Ramos (cell line): ENCODE measurements around the gene VGLL1.

Experiments used
- in situ Hi-C: fragments of 300-500 bp; cut with MboI; formaldehyde crosslinking; loops from one replicate; pipeline ENCODE4 v1.14.3; 2022; ENCODE audit warnings: low sequenced_read_pairs; ENCODE audit not compliant: unreplicated experiment

VGLL1 gene, protein sequence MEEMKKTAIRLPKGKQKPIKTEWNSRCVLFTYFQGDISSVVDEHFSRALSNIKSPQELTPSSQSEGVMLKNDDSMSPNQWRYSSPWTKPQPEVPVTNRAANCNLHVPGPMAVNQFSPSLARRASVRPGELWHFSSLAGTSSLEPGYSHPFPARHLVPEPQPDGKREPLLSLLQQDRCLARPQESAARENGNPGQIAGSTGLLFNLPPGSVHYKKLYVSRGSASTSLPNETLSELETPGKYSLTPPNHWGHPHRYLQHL

DNA sequence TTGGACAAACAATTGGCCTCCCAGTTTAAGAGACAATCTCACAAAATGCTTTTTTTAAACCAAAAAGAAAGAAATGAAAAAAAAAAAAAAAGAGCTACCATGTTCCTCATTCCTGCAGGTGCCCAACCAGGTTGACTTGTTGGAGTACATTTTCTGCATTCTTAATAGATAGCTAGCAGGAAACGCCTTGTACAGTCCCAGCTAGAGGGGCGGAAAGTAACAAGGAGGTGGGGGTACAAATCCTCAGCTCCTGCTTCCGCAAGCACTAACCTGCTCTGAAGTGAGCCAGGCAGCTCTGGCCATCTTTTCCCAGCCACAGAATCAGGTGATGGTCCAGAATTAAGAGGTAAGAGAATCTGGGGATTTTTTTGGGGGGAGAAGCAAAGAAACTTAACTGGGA lies at the start of gene VGLL1:
TSS of gene VGLL1 (plus strand) at position 265 of the 400 bp plus-strand sequence. CDS start 3,806 bp downstream, outside the sequence.
- in situ Hi-C loops = no loop called here

DNA sequence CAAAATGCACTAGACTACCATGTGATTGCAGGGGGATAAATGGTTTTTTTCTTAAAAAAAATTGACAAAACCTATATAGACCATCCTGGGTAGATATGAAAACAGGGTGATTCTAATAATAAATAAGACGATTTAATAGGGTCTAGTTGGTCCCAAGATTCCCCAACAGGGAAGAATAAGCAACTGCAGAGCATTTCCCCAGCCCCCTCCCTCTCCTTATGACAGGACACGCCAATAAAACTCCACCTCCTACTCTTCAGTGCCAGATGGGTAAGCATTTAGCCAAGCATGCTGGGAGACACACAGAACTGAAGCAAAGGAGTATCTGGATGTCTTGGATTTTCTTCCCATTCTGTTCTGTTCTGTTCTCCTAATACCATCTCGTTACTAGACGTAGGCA lies 44.4 kb upstream of the VGLL1 start, which contains the start of gene BRS3:
TSS of gene BRS3 (plus strand) at position 301 of the 400 bp plus-strand sequence. CDS start 168 bp downstream, outside the sequence.
- in situ Hi-C loops = no loop called here

DNA sequence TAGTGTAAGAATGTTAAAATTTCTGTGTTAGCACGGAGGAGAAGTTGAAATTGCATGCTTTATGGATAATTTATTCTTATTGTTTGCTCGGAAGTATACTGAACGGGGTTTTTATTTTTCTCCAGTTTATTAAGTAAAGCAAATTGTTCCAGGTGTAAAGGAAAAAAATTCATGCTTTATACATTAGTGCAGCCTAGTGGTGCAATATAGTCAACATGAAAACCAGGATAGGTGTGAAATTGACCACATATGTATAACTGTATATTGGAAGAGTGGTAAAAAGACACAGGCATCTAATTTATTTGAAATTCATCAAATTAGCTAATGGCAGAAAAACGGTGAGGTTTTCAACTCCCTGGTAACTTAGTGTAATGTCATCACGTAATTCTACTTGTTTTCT lies 43.3 kb upstream of the VGLL1 start:
- in situ Hi-C loops = no loop called here

DNA sequence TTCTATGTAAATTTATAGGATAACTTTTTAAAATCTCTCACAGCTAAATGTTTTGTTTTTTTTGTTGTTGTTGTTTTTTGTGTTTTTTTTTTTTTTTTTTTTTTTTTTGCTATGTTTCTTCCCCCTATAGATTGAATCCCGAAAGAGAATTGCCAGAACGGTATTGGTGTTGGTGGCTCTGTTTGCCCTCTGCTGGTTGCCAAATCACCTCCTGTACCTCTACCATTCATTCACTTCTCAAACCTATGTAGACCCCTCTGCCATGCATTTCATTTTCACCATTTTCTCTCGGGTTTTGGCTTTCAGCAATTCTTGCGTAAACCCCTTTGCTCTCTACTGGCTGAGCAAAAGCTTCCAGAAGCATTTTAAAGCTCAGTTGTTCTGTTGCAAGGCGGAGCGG lies 40.2 kb upstream of the VGLL1 start:
- in situ Hi-C loops = no loop called here

DNA sequence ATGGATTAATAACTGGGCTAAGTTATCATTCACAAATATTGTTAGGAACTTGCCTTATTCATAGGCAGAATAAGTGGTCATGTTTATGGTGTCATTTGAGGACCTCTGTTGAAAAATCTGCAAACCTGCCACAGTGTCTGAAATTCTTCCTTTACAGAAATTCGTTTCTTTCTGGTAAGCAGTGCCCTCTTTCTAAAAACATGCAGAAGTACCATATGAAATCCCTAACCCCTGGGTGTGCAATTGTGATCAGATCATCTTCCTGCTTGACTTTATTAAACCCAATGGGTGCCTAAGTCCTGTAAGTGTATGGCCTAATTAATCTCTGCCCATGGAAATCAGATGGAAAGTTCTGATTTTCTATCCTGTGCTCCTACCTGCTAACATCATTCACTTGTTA lies 39.0 kb upstream of the VGLL1 start:
- in situ Hi-C loops = no loop called here

DNA sequence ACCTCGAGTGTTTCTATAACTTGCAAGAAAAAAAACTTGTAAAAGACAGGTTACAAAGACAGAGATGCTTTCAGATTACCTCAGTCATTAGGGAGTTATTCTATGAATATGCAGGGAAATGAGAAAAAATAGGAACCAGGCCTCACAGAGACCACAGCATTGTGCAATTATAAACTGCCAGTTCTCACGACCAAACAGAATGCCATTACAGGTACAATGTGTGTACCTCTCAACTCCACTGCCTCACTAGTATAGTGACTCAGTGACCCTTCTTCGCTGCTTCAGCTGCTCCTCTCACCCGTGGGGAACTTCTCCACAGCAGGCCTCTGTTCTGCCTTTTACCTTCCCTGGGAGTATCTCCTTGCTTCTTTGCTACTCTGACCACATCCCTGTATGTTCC lies 37.0 kb upstream of the VGLL1 start:
- in situ Hi-C loops = no loop called here

DNA sequence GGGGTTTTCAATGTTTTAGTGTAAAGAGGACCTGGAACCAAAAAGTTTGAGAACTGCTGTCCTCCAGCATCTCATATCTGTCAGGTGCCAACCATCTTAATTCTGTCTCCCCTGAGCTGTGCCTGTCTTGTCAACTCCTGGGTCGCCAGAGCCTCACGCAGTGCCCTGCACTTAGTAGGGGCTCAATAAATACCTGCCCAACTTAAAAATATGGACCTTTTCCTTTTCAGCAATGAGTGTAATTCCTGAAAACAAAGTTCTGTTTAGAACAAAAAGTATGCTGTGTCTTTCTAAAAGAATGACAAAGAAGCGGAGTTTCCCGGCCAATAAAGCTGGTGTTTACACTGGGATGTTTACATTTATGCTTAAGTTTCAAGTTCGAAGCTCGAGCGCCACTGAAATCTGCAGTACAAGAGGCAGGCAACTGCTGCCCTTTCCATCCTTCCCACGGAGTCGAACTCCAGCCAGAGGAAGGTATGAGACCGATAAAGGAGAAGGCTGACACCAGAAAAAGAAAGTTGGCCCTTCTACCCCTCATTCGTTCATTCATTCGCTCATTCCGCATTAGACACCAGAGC lies 35.7 kb upstream of the VGLL1 start:
- in situ Hi-C loops = no loop called here

DNA sequence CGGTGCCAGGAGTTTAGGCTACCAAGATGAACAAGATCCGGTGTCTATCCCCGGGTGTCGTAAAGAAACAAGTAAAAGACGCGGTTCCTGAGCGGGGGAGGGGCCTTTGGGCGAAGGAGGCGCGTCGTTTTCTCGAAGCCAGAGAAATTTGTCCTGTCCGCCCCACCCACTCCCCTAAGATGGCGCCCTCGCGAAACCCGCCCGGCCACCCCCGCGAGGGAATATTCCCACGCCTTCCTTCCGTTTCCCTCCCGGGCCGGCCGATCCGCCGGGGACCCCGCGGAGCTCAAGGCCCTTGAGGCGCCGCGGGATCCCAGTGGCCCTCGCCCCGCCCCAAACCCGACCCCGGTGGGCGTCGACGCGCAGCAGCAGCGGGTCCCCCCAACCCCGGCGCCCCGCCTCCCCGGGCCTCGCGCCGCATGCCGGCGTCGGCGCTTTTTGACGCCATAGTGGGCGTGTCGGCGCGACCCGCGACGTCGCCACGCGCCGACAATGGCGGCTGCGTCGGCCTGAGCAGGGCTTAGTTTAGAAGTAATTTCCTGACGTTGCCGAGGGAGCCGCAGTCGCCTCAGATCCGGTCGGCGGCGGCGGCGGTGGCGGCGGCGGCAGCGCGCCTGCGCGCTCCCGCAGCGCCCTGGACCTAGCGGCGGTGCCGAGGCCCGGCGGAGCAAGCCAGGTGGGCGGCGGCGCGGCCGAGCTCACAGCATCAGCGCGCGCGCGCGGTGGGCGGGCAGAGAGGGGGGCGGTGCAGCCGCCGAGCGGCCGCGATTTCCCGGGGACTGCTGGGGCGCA lies 35.1 kb upstream of the VGLL1 start:
- in situ Hi-C loops = no loop called here

DNA sequence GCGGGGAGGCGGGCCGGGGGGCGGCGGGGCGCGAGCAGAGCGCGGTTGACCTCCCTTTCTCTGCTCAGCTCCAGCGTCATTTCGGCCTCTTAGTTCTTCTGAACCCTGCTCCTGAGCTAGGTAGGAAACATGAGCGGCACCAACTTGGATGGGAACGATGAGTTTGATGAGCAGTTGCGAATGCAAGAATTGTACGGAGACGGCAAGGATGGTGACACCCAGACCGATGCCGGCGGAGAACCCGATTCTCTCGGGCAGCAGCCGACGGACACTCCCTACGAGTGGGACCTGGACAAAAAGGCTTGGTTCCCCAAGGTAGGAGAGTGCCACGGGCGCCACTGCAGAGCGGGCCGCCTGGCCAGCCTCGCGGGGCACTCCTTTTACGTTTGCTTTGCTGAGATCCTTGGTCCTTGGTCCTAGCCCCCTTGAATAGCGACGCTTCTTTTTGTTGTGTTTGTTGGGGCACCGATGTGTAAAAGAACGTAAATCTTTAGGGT lies 34.4 kb upstream of the VGLL1 start, which contains the start of gene HTATSF1:
TSS of gene HTATSF1 (plus strand) at position 37 of the 497 bp plus-strand sequence. CDS start at position 130, 93 bp downstream.
- in situ Hi-C loops = no loop called here

DNA sequence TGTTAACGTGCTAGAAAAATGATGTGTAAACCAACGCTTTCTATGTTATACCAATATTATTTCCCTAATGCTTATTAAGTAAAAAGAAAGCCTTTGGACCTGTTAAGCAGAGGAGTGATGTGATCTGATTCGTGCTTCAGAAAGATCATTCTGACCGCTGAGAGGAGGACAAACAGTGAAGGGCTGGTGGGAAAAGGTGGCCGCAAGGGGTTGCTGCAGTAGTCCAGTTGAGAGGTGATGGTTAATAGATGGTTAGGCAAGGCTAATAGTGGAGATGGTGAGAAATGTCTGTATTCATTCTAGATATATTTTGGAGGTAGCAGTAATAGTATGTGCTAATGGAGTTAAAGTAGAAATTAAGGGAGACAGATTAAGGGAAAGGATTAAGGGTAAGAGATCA lies 12.9 kb upstream of the VGLL1 start:
- in situ Hi-C loops = no loop called here

DNA sequence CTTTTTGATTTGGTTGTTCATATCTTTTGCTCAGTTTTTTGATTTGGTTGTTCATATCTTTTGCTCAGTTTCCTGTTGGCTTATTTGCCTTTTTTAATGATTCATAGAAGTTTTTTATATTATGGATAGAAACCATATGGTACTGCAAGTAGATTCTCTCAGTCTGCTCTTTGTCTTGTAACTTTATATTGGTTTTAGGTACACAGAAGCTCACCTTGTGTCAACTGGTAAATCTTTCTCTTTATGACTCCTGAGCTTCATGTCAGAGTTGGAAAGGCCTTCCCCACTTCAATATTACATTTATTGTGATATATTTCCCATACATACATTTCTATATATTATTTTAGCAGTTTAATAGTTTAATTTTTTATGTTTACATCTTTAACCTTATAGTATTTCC lies 8.2 kb upstream of the VGLL1 start:
- in situ Hi-C loops = no loop called here

DNA sequence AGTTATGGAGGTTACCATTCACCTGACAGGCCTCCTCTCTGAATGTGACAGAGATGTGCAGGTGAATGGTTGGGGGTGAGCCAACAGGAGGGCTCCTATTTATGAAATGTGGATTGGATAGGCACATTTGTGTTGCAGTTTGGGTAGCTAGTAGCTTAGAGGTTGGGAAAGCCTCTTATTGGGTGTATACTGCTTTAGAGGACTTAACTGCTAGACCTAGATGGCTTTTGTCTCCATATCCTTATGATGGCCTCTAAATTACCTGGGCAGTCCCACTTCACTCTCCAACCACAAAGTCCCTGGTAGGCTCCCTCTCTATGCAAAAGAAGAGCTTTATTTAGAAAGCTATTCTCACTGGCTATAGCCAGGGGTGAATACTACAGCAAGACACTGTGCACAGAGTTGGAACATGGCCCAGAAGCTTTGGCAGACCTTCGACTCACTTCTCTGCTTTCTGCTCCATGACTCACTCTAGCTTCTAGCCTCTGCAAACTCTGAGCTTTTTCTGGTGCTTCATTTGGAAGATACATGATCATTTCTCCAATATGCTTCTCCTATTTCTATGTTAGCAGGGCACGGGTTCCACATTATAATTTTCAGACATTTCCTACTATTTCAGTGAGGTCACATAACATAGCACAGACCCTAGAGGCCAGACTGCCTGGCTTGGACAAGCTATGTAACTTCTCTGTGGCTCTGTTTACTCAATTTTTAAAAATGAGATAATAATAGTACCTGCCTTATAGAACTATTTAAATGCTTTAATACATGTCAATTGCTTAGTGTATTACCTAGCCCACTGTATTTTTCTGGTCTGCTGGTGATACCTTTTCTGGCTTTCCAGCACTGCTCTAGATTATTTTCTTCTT lies 6.0 kb upstream of the VGLL1 start:
- in situ Hi-C loops = no loop called here

DNA sequence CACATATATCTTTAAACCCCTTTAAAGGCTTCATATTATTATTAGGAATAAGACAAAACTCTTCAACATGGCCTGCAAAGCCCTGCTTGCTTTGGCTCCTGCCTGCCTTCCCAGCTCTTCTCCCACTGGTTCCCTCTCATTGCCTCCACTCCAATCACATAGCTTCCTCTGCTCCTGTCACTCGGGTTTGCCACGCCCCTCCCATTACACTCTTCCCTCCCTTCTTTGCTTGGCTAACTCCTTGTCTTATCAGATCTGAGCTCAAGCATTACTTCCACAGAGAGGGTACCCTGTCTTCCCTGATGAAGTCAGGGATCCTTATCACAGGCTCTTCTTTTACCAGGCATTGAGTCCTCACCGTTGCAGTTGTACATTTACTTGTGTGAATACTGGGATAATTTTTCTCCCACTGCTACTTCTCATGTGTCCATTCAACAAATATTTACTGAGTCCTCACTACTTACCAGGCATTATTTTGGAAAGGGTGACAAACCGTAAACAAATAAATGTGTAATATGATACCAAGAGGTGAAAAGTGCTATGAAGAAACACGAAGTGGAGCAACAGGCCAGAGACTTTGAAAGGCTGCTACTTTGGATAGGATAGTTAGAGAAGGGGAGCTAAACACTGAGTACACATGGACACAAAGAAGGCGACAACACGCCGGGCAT lies 3.2 kb upstream of the VGLL1 start:
- in situ Hi-C loops = no loop called here

DNA sequence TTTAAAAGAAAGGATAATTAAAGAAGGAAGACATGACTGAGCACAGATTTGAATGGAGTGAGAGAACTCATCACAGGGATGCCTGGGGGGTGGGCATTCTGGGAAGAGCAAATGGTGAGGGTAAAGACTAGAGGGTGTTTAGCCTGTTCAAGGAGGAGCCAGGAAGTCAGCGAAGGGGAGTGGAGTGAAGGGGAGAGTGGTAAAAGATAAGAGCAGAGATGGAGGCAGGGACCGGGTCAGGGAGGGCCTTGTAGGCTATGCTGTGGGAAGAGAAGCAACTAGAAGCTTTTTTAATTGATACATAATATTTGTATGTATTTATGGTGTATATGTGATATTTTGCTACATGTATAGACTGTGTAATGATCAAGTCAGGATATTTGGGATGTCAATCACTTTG lies 2.2 kb upstream of the VGLL1 start:
- in situ Hi-C loops = no loop called here

DNA sequence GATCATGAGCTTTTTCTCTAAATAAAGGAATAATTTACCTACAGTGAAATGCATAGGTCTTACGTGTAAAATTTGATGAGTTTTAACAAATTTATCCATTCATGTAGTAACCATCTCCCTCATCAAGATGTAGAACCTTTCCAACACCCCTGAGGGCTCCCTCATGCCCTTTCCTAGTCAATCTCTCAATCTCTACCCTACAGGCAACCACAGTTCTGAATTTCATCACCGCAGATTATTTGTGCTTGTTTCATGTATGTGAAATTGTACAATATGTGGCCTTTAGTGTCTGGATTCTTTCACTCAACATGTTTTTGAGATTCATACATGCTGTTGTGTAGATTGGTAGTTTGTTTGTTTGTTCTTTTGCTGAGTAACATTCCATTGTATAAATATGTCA lies 2.1 kb downstream of the VGLL1 start:
- in situ Hi-C loops = no loop called here

DNA sequence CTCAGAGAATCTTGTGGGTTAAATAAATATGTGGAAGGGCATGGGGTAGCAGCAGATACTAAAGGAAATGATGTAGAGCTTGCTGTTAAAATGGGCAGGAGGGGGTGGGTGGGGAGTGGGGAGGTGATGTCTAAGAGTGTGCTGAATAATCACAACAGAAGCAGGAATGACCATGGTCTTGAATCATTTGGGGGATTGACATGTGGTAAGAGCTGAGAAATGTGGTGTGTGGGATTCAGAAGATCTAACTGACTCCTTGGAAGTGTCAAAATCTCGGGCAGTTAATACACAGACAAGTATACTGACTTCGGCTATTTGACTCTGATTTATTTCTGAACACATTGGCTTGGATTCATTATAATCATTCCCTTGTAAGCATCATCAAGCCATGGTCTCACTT lies 6.8 kb downstream of the VGLL1 start:
- in situ Hi-C loops = no loop called here

DNA sequence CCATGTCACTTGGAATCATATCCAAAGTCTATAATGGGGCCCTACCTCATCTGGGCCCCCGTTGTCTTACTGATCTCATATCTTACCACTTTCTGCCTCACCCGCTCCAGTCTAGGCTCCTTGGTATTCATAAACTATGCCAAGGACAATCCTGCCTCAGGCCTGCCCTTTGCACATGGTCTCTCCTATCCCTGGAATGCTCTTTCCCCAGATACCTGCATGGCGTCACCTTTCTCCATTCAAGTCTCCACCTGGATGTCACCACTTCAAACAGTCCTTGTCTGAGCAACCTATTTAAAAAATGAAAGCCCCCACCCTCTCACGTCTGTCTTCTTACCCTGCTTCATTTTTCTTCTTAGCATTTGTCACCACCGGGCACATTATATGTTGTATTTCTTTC lies 8.2 kb downstream of the VGLL1 start:
- in situ Hi-C loops = no loop called here

DNA sequence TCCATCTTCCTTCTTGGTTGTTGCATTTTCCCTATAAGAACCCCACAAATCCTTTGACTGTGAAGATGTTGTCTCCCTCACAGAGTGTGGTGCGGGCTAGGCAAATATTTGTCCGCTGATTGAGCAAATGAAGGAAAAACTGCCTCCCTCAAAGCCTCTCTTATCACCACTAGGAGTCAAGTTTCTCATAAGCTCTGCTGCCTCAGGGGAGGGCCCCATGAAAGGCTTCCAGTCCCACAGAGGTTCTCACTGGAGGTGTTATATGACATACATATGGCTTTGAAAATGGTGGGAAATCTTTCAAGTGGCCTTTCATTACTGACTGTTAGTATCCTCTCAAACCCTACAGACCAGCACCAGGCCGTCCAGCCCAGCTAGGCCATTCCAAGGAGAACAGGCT lies 9.3 kb downstream of the VGLL1 start:
- in situ Hi-C loops = no loop called here

DNA sequence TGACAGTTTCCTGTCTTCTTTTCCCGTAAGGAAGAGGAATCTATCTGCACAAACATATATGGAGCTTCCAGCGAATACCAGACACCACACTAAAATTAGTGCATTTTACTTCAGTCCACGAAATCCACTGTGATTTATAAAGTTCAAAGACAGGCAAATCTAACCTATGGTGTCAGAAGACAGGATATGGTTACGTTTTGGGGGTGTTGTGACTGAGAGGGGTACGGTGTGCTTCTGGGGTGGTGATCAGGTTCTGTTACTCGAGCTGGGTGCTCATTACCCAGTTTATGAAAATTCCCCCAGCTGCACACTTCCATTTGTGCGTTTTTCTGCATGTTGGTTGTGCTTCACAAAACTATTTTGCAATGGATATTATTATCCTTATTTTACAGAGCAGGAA lies 10.3 kb downstream of the VGLL1 start:
- in situ Hi-C loops = no loop called here

DNA sequence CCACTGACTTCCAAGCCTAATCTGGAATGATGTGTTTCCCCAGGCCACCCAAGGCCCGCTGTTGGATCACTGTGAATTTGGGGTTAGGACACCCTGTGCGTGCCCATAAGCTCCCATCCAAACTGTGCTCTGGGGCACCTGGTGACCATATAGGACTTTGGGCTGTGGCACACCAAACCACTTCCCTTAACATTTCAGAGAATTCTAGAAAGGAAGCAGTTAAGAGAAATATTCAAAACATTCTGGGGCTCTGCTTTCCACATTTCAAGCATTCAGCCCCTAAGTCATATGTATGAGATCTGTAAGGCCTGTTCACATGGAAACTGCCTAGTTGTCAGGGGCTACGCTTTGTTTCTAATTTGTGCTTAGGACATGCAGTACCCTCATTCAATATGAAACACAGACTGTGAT lies 14.4 kb downstream of the VGLL1 start:
- in situ Hi-C loops = no loop called here
